H1 (cell line): ENCODE data around the gene KIF26B. TPM values are rescaled to one million over a fixed set of nuclear protein-coding genes. Genes with fewer than 3 reads are reported as not detected.
A peak's percentile ranks its signal among the peaks of the same experiment; 100 is the strongest.

Experiments
- CTCF ChIA-PET: fragments of 300-600 bp; sonication (Branson Sonifier 250); formaldehyde crosslinking; loops from one replicate; lab custom pipeline; 2021; ENCODE audit not compliant: partially characterized antibody; lab: Charles Lee
- POLR2A ChIA-PET: fragments of 300-600 bp; sonication (Branson Sonifier 250); formaldehyde crosslinking; loops from one replicate; lab custom pipeline; 2021; ENCODE audit warnings: inconsistent platforms; ENCODE audit not compliant: partially characterized antibody; lab: Charles Lee
- DNase-seq, 2 experiments: peaks; one replicate each; pipeline versions ENCODE4 v3.0.0 to v3.0.0-alpha.2; 2010 to 2022; ENCODE audit warnings: low spot score in 2 of 2, low read depth in 1 of 2, mixed read lengths in 1 of 2
- FAIRE-seq: peaks from 2 replicates; lab custom pipeline; 2011; peaks lifted over from hg19 to GRCh38; lab: Jason Lieb, UNC
- H2AFZ ChIP-seq: 2 replicates; pipeline ENCODE4 v1.8.1; 2012; ENCODE audit warnings: low read length, inconsistent platforms
- H2AK5ac ChIP-seq: 2 replicates; pipeline ENCODE4 v1.6.1; 2013; ENCODE audit warnings: low read depth, low read length
- H2BK120ac ChIP-seq: replicated peaks from 2 replicates; pipeline ENCODE3; 2013; ENCODE audit warnings: low read depth, low read length, inconsistent platforms
- H2BK12ac ChIP-seq: 2 replicates; pipeline ENCODE4 v1.6.1; 2013; ENCODE audit warnings: low read depth, low read length
- H2BK15ac ChIP-seq: 2 replicates; pipeline ENCODE4 v1.6.1; 2013; ENCODE audit warnings: low read length
- H2BK20ac ChIP-seq: 2 replicates; pipeline ENCODE4 v1.6.1; 2013; ENCODE audit warnings: low read length
- H2BK5ac ChIP-seq: 2 replicates; pipeline ENCODE4 v1.6.1; 2013; ENCODE audit warnings: low read depth, low read length
- H3K14ac ChIP-seq: 2 replicates; pipeline ENCODE4 v1.6.1; 2013; ENCODE audit warnings: inconsistent platforms; ENCODE audit not compliant: insufficient read length
- H3K18ac ChIP-seq: 2 replicates; pipeline ENCODE4 v1.6.1; 2013; ENCODE audit warnings: low read length; ENCODE audit errors: extremely low read depth
- H3K23ac ChIP-seq: 2 replicates; pipeline ENCODE4 v1.6.1; 2013; ENCODE audit warnings: inconsistent platforms; ENCODE audit not compliant: insufficient read length
- H3K23me2 ChIP-seq: 2 replicates; pipeline ENCODE4 v1.6.1; 2013; ENCODE audit warnings: low read depth, low read length
- H3K27ac ChIP-seq: 2 replicates; pipeline ENCODE4 v1.6.1; 2011; ENCODE audit warnings: low read depth, low read length, inconsistent platforms
- H3K27me3 ChIP-seq, 4 experiments: replicated peaks in 1 of 4; 1 replicate in 1 of 4; 2 replicates in 3 of 4; pipeline versions ENCODE4 v1.6.1 to v1.8.1; 2011 to 2013; ENCODE audit warnings: low read length in 3 of 4, mild to moderate bottlenecking in 3 of 4, inconsistent platforms in 2 of 4, mixed read lengths in 2 of 4, moderate library complexity in 1 of 4; ENCODE audit not compliant: control insufficient read depth in 3 of 4, insufficient read depth in 3 of 4; ENCODE audit errors: extremely low read depth in 1 of 4
- H3K36me3 ChIP-seq, 4 experiments: 2 replicates each; pipeline versions ENCODE4 v1.6.1 to v1.8.1; 2011 to 2013; ENCODE audit warnings: mild to moderate bottlenecking in 4 of 4, low read length in 3 of 4, moderate library complexity in 2 of 4, control low read depth in 1 of 4, inconsistent platforms in 1 of 4; ENCODE audit not compliant: insufficient read depth in 4 of 4, control insufficient read depth in 2 of 4
- H3K4ac ChIP-seq: replicated peaks from 2 replicates; pipeline ENCODE3; 2013; ENCODE audit warnings: low read length, low read depth, mixed read lengths, inconsistent platforms; ENCODE audit not compliant: insufficient read length
- H3K4me1 ChIP-seq, 4 experiments: replicated peaks in 1 of 4; 1 replicate in 1 of 4; 2 replicates in 3 of 4; pipeline versions ENCODE4 v1.6.1 to v1.8.1; 2011 to 2013; ENCODE audit warnings: low read length in 3 of 4, inconsistent platforms in 2 of 4, mixed read lengths in 1 of 4; ENCODE audit not compliant: insufficient read depth in 4 of 4, control insufficient read depth in 3 of 4
- H3K4me2 ChIP-seq, 2 experiments: 2 replicates each; pipeline versions ENCODE4 v1.6.1 to v1.8.1; 2011 to 2013; ENCODE audit warnings: low read depth in 2 of 2, low read length in 2 of 2, control low read depth in 1 of 2, inconsistent platforms in 1 of 2, mild to moderate bottlenecking in 1 of 2; ENCODE audit not compliant: insufficient read depth in 1 of 2
- H3K4me3 ChIP-seq, 4 experiments: fragments of 200-600, 300-600 bp in 1 of 4; sonication (generic), shearing (Covaris generic), sonication (Bioruptor Twin) in 1 of 4; 2 replicates each; pipeline versions ENCODE4 v1.5.1 to v1.8.1; 2011 to 2016; ENCODE audit warnings: low read length in 4 of 4, low read depth in 3 of 4, control low read depth in 2 of 4, inconsistent platforms in 2 of 4, mild to moderate bottlenecking in 2 of 4, mixed read lengths in 1 of 4, moderate library complexity in 1 of 4; ENCODE audit not compliant: insufficient read depth in 2 of 4; ENCODE audit errors: extremely low read depth in 1 of 4
- H3K56ac ChIP-seq: replicated peaks from 2 replicates; pipeline ENCODE3; 2013; ENCODE audit warnings: low read depth, mild to moderate bottlenecking, mixed read lengths, low read length, inconsistent platforms; ENCODE audit not compliant: insufficient read length
- H3K79me1 ChIP-seq: 2 replicates; pipeline ENCODE4 v1.6.1; 2013; ENCODE audit warnings: low read depth, low read length, control low read depth
- H3K79me2 ChIP-seq, 2 experiments: 2 replicates each; pipeline versions ENCODE4 v1.6.1 to v1.8.1; 2012 to 2013; ENCODE audit warnings: low read length in 2 of 2, mild to moderate bottlenecking in 2 of 2, inconsistent platforms in 1 of 2; ENCODE audit not compliant: insufficient read depth in 2 of 2, control insufficient read depth in 1 of 2
- H3K9ac ChIP-seq, 4 experiments: replicated peaks in 1 of 4; 1 replicate in 1 of 4; 2 replicates in 3 of 4; pipeline versions ENCODE4 v1.6.1 to v1.8.1; 2011 to 2013; ENCODE audit warnings: low read depth in 3 of 4, low read length in 3 of 4, control low read depth in 2 of 4, mild to moderate bottlenecking in 2 of 4, moderate library complexity in 2 of 4, inconsistent platforms in 1 of 4; ENCODE audit errors: extremely low read depth in 1 of 4
- H3K9me3 ChIP-seq, 2 experiments: 2 replicates each; pipeline versions ENCODE4 v1.6.1 to v1.8.1; 2012 to 2013; ENCODE audit warnings: mild to moderate bottlenecking in 2 of 2, moderate library complexity in 2 of 2, control low read depth in 1 of 2, inconsistent platforms in 1 of 2, low read depth in 1 of 2, low read length in 1 of 2, mixed read lengths in 1 of 2; ENCODE audit not compliant: insufficient read depth in 2 of 2
- H4K20me1 ChIP-seq, 2 experiments: replicated peaks in 1 of 2; 2 replicates each; pipeline versions ENCODE3 to v1.8.1; 2011 to 2013; ENCODE audit warnings: inconsistent platforms in 2 of 2, low read length in 2 of 2, mild to moderate bottlenecking in 1 of 2; ENCODE audit not compliant: insufficient read depth in 2 of 2, control insufficient read depth in 1 of 2
- H4K5ac ChIP-seq: 2 replicates; pipeline ENCODE4 v1.6.1; 2013; ENCODE audit warnings: low read length, low read depth, mixed read lengths, inconsistent platforms; ENCODE audit not compliant: insufficient read length
- H4K8ac ChIP-seq: 2 replicates; pipeline ENCODE4 v1.8.0; 2013; ENCODE audit warnings: mild to moderate bottlenecking, moderate library complexity, low read length, inconsistent platforms; ENCODE audit not compliant: insufficient read depth; ENCODE audit errors: extremely low read depth
- H4K91ac ChIP-seq: replicated peaks from 2 replicates; pipeline ENCODE3; 2013; ENCODE audit warnings: low read length, mixed read lengths, inconsistent platforms; ENCODE audit not compliant: insufficient read length
- BACH1 ChIP-seq: IDR thresholded peaks from 2 replicates; pipeline ENCODE4 v1.6.1; 2012; ENCODE audit warnings: low read length, improper control_type of control experiment
- BRCA1 ChIP-seq: IDR thresholded peaks from 2 replicates; pipeline ENCODE4 v1.6.1; 2012; ENCODE audit warnings: low read depth, low read length, improper control_type of control experiment
- EP300 ChIP-seq, 2 experiments: IDR thresholded peaks; 1 replicate in 1 of 2; 2 replicates in 1 of 2; pipeline ENCODE4 v1.6.1; 2011 to 2012; ENCODE audit warnings: low read depth in 2 of 2, low read length in 2 of 2, mild to moderate bottlenecking in 2 of 2, borderline replicate concordance in 1 of 2, inconsistent platforms in 1 of 2, moderate library complexity in 1 of 2
- RNF2 ChIP-seq: fragments of 200-900, 300-1000 bp; sonication (generic); IDR thresholded peaks from 2 replicates; pipeline ENCODE4 v1.7.1; 2016; ENCODE audit warnings: borderline replicate concordance, low read depth, mild to moderate bottlenecking, antibody characterized with exemption, low read length; ENCODE audit not compliant: poor library complexity, severe bottlenecking; ENCODE audit errors: missing control alignments
- SAP30 ChIP-seq: fragments of 300-600 bp; sonication (generic); IDR thresholded peaks from 2 replicates; pipeline ENCODE4 v1.7.1; 2012; ENCODE audit warnings: low read length, moderate library complexity, mild to moderate bottlenecking, inconsistent platforms; ENCODE audit not compliant: insufficient read depth, insufficient replicate concordance
- SRF ChIP-seq: IDR thresholded peaks from 2 replicates; pipeline ENCODE4 v1.6.1; 2011; ENCODE audit warnings: mild to moderate bottlenecking, low read depth, low read length, moderate library complexity
- SUZ12 ChIP-seq: fragments of 200-600 bp; sonication (generic); IDR thresholded peaks from 2 replicates; pipeline ENCODE4 v1.6.1; 2012; ENCODE audit warnings: mild to moderate bottlenecking, inconsistent platforms, low read length, moderate library complexity, mixed read lengths
- TAF1 ChIP-seq: IDR thresholded peaks from 2 replicates; pipeline ENCODE4 v1.6.1; 2011; ENCODE audit warnings: mild to moderate bottlenecking, low read depth, low read length
- TAF7 ChIP-seq: optimal IDR thresholded peaks from 2 replicates; pipeline ENCODE3; 2011; ENCODE audit warnings: low read depth, mild to moderate bottlenecking, inconsistent platforms, low read length, moderate library complexity, borderline replicate concordance
- YY1 ChIP-seq: IDR thresholded peaks from 2 replicates; pipeline ENCODE4 v1.6.1; 2011; ENCODE audit warnings: low read depth, mild to moderate bottlenecking, low read length
- ZNF274 ChIP-seq: IDR thresholded peaks from 2 replicates; pipeline ENCODE4 v1.7.0; 2012; ENCODE audit warnings: low read length, borderline replicate concordance; ENCODE audit errors: extremely low read depth
- WGBS, 2 experiments: shearing (Covaris generic) in 1 of 2; methylation state at CpG; one replicate each; pipeline versions ENCODE4 v1.1.6 to v1.1.7; 2013 to 2015; ENCODE audit warnings: low lambda C conversion rate in 2 of 2, mixed read lengths in 2 of 2, inconsistent platforms in 1 of 2, low coverage in 1 of 2, missing lambda C conversion rate in 1 of 2; ENCODE audit not compliant: insufficient replicate concordance in 2 of 2, insufficient coverage in 1 of 2, insufficient read length in 1 of 2; ENCODE audit errors: extremely low coverage in 1 of 2, missing lambda C conversion rate in 1 of 2; 5-methylcytosine and 5-hydroxymethylcytosine counted together
- polyA plus RNA-seq, 7 experiments: library from polyadenylated mRNA; depleted of rRNA in 3 of 7; stranded (reverse) in 5 of 7; unstranded in 2 of 7; fragments of >200 nt in 5 of 7; fragments of 200-250 nt in 2 of 7; gene quantifications; 1 replicate in 5 of 7; 2 replicates in 1 of 7; 4 replicates in 1 of 7; pipeline versions ENCODE4 v1.2.1 to v1.2.3, GENCODE V29; 2011 to 2013; ENCODE audit warnings: missing spikeins in 2 of 7, mixed read lengths in 2 of 7
- total RNA-seq: library from RNA; stranded (reverse); fragmentation: NEBNext Ultra II Directional; extraction: Animal tissue kit (Norgen Biotek cat#: 25700); gene quantifications from 2 replicates; pipeline ENCODE4 v1.2.1, GENCODE V29; 2021
- TF ChIP-seq, protein P1 (sequence below): IDR thresholded peaks from 2 replicates; pipeline ENCODE4 v1.6.1; 2012; ENCODE audit warnings: low read length, inconsistent platforms

KIF26B gene
- total and polyA plus RNA-seq, 2 of the 8 experiments (the other 6 are each of a cell fraction or from before 2014, with no cell fraction given): 0.06 to 0.28 TPM

DNA sequence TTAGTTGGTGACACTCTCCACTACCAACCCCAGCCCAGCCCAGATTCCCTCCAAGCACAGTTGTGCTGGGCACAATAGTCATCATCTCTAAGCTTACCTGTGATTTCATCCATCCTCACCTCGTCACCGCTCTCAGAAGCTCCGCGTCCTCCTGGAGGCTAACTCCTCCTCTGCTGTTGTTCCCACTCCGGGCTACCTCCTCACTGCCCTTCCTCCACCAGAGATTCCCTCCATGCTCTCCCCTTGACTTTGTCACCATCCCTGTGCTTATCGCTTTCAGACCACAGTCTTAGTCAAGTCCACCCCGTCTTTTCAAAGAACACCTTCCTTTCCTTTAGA lies 47.0 kb upstream of the KIF26B start:
- no peak overlapping the region for H3K4ac ChIP-seq
- H3K27me3 ChIP-seq: no peaks in the 10 kb centered on the region
- H3K4me3 ChIP-seq: no peak overlapping the region
- H3K79me2 ChIP-seq: no peaks in the 10 kb centered on the region
- no peaks in the 10 kb centered on the region for H3K79me1 ChIP-seq
- no peak overlapping the region for H3K23ac ChIP-seq
- DNase-seq (no peak), FAIRE-seq (no peak)
- H2AFZ ChIP-seq: no peak overlapping the region
- peaks cover 0 to 3% (median under 1%) of the 10 kb centered on the region in 4 experiments; a peak in 2 of 7 replicates for H3K4me1 ChIP-seq
- 0 out of 2 replicates have a peak overlapping the region, but pooled peaks have one; percentile 27 for H2BK12ac ChIP-seq
- no peaks in the 10 kb centered on the region for H3K9me3 ChIP-seq
- H3K56ac ChIP-seq: no peak overlapping the region
- H3K36me3 ChIP-seq: no peaks in the 10 kb centered on the region
- 0 out of 2 replicates have a peak overlapping the region, but pooled peaks have one; percentile 32 for H2AK5ac ChIP-seq
- H2BK5ac ChIP-seq: no peak overlapping the region
- WGBS, 2 experiments: 94 to 100% methylated on average over 1 to 7 of the region's 7 CpGs
- H3K23me2 ChIP-seq: no peaks in the 10 kb centered on the region
- peak overlapping the region; percentile 12 for H4K91ac ChIP-seq
- 0 out of 2 replicates have a peak overlapping the region, but pooled peaks have one; percentile 72 for H2BK20ac ChIP-seq
- H4K8ac ChIP-seq: no peak overlapping the region
- H3K27ac ChIP-seq: no peak overlapping the region
- no peak overlapping the region for H3K14ac ChIP-seq
- ChIA-PET CTCF (interaction anchor here (0.7 to 3.1 kb wide), 8 partner anchors 9 to 49 kb away, joined by 3 to 9 read pairs (median 4); no protein-coding TSS in a partner anchor), POLR2A (no interaction called here)
- no peak overlapping the region for H2BK15ac ChIP-seq
- H4K20me1 ChIP-seq: no peaks in the 10 kb centered on the region
- H2BK120ac ChIP-seq: no peak overlapping the region
- H3K18ac ChIP-seq: no peak overlapping the region; the same call in 1 of the 2 replicates
- H3K9ac ChIP-seq: no peak overlapping the region
- no peak overlapping the region for H4K5ac ChIP-seq
- H3K4me2 ChIP-seq: no peak overlapping the region
- TF ChIP-seq TAF7 (no peak), RNF2 (no peak), ZNF274 (no peak), SAP30 (no peak), YY1 (no peak), SUZ12 (no peak), EP300 (IDR thresholded peaks at IDR 0.05; ENCODE audit: borderline replicate concordance in 1 of 2, low read depth in 2 of 2, low read length in 2 of 2) (no peak), BRCA1 (no peak), TAF1 (no peak), SRF (no peak), BACH1 (no peak)
- TF ChIP-seq, protein P1, sequence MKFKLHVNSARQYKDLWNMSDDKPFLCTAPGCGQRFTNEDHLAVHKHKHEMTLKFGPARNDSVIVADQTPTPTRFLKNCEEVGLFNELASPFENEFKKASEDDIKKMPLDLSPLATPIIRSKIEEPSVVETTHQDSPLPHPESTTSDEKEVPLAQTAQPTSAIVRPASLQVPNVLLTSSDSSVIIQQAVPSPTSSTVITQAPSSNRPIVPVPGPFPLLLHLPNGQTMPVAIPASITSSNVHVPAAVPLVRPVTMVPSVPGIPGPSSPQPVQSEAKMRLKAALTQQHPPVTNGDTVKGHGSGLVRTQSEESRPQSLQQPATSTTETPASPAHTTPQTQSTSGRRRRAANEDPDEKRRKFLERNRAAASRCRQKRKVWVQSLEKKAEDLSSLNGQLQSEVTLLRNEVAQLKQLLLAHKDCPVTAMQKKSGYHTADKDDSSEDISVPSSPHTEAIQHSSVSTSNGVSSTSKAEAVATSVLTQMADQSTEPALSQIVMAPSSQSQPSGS: no peak
